HEK293 (cell line): ENCODE data around the gene MTR.
"Not testable (repeated sequence)": the region's sequence is repeated elsewhere in the genome, so short reads cannot be mapped to it uniquely, and the experiment has no call there.

ENCODE experiments used
- CTCF ChIA-PET: fragments of 350-600 bp; formaldehyde crosslinking; extraction: SDS; loops from one replicate; lab custom pipeline; 2021; ENCODE audit warnings: antibody characterized with exemption; lab: Yijun Ruan, JAX
- POLR2A ChIA-PET: fragments of 300-600 bp; formaldehyde crosslinking; extraction: SDS; loops from one replicate; lab custom pipeline; 2020; ENCODE audit warnings: antibody characterized with exemption, inconsistent platforms; lab: Yijun Ruan, JAX
- H3K27ac ChIP-seq: fragments of 200-500 bp; sonication (Bioruptor generic); 2 replicates; pipeline ENCODE4 v1.5.1; 2014; ENCODE audit warnings: low read depth, low read length, control low read depth, inconsistent platforms; ENCODE audit errors: extremely low read depth
- H3K36me3 ChIP-seq, 2 experiments: fragments of 200-500 bp in 1 of 2; sonication (Bioruptor generic) in 1 of 2; 1 replicate in 1 of 2; 2 replicates in 1 of 2; pipeline ENCODE4 v1.5.1; 2014 to 2017; ENCODE audit warnings: inconsistent platforms in 2 of 2, low read length in 2 of 2; ENCODE audit not compliant: control insufficient read depth in 2 of 2, insufficient read depth in 1 of 2
- H3K4me1 ChIP-seq: fragments of 200-500 bp; sonication (Bioruptor generic); 2 replicates; pipeline ENCODE4 v1.5.1; 2014; ENCODE audit warnings: mild to moderate bottlenecking, low read length, inconsistent platforms; ENCODE audit not compliant: control insufficient read depth, insufficient read depth
- H3K4me3 ChIP-seq: 2 replicates; pipeline ENCODE4 v1.5.1; 2011; ENCODE audit warnings: low read depth, mild to moderate bottlenecking, control low read depth, low read length, moderate library complexity
- H3K9me3 ChIP-seq: fragments of 200-500 bp; sonication (Bioruptor generic); 2 replicates; pipeline ENCODE4 v1.5.1; 2014; ENCODE audit warnings: low read depth, low read length, inconsistent platforms; ENCODE audit not compliant: control insufficient read depth, insufficient read depth
- EGR2 ChIP-seq: fragments of 450-650 bp; formaldehyde crosslinking; IDR thresholded peaks from 2 replicates; pipeline ENCODE4 v1.5.1; 2016; ENCODE audit warnings: low read depth, missing biosample characterization, missing genetic modification characterization
- HIC1 ChIP-seq: fragments of 450-650 bp; formaldehyde crosslinking; IDR thresholded peaks from 2 replicates; pipeline ENCODE4 v1.5.1; 2016; ENCODE audit warnings: missing biosample characterization, missing genetic modification characterization
- IKZF3 ChIP-seq: fragments of 450-650 bp; IDR thresholded peaks from 2 replicates; pipeline ENCODE4 v1.5.0; 2018; ENCODE audit warnings: missing biosample characterization, mild to moderate bottlenecking, missing genetic modification characterization, moderate library complexity
- OVOL3 ChIP-seq: fragments of 450-650 bp; formaldehyde crosslinking; IDR thresholded peaks from 2 replicates; pipeline ENCODE4 v1.5.1; 2016; ENCODE audit warnings: missing biosample characterization, missing genetic modification characterization
- TCF7L2 ChIP-seq: IDR thresholded peaks from 2 replicates; pipeline ENCODE4 v1.6.1; 2011; ENCODE audit warnings: low read depth, mild to moderate bottlenecking, inconsistent platforms, low read length, moderate library complexity, borderline replicate concordance
- YY1 ChIP-seq: fragments of 450-650 bp; formaldehyde crosslinking; IDR thresholded peaks from 2 replicates; pipeline ENCODE4 v1.5.1; 2018; ENCODE audit warnings: missing biosample characterization, missing genetic modification characterization
- ZBTB49 ChIP-seq: fragments of 450-650 bp; formaldehyde crosslinking; IDR thresholded peaks from 2 replicates; pipeline ENCODE4 v1.5.1; 2016; ENCODE audit warnings: missing biosample characterization, missing genetic modification characterization, low read depth
- ZFHX2 ChIP-seq: fragments of 450-650 bp; formaldehyde crosslinking; conservative IDR thresholded peaks from 2 replicates; pipeline ENCODE4 v1.5.1; 2016; ENCODE audit warnings: missing biosample characterization, missing genetic modification characterization
- ZIC2 ChIP-seq: fragments of 450-650 bp; formaldehyde crosslinking; IDR thresholded peaks from 2 replicates; pipeline ENCODE4 v1.5.1; 2016; ENCODE audit warnings: missing biosample characterization, missing genetic modification characterization
- ZNF146 ChIP-seq: fragments of 450-650 bp; formaldehyde crosslinking; IDR thresholded peaks from 2 replicates; pipeline ENCODE4 v1.5.1; 2016; ENCODE audit warnings: missing biosample characterization, missing genetic modification characterization
- ZNF362 ChIP-seq: fragments of 450-650 bp; formaldehyde crosslinking; IDR thresholded peaks from 2 replicates; pipeline ENCODE4 v1.5.1; 2016; ENCODE audit warnings: missing biosample characterization, missing genetic modification characterization
- ZNF48 ChIP-seq: fragments of 450-650 bp; formaldehyde crosslinking; IDR thresholded peaks from 2 replicates; pipeline ENCODE4 v1.5.1; 2016; ENCODE audit warnings: missing biosample characterization, missing genetic modification characterization
- TF ChIP-seq, protein P1 (sequence below): fragments of 450-650 bp; formaldehyde crosslinking; IDR thresholded peaks from 2 replicates; pipeline ENCODE4 v1.5.1; 2016; ENCODE audit warnings: missing biosample characterization, missing genetic modification characterization
- TF ChIP-seq, protein P2 (sequence below): fragments of 450-650 bp; formaldehyde crosslinking; IDR thresholded peaks from 2 replicates; pipeline ENCODE4 v1.5.1; 2017; ENCODE audit warnings: missing biosample characterization, missing genetic modification characterization
- TF ChIP-seq, protein P3 (sequence below): fragments of 450-650 bp; formaldehyde crosslinking; IDR thresholded peaks from 2 replicates; pipeline ENCODE4 v1.5.1; 2016; ENCODE audit warnings: missing biosample characterization, missing genetic modification characterization

The MTR gene

DNA sequence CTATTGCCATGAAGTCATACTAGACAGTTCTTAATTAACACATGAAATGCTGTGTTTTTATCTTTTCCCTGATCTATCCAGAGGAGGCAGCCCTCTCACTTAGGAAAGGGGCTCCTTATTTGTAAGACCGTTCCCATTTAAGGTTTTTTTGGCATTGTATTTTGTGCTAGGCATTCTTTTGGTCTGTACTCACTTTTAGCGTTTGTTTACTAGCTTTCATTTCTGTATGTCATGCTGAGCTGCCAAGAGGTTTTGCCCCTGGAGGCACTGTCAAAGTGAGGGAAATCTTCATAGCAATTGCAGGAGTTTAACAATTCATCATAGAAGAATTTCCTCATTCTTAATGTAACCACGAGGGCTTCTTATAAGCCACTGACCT, 59.5 kb downstream of the MTR start:
- POLR2A ChIA-PET, result interaction anchor here (1.8 kb wide), 1 partner anchor 60 kb away, joined by 5 read pairs; the partner anchor contains the start of gene MTR
- CTCF ChIA-PET, result interaction anchor here (0.8 kb wide), 1 partner anchor 286 kb away, joined by 3 read pairs; no protein-coding TSS in a partner anchor
- H3K9me3 ChIP-seq, result no peaks in the 10 kb centered on the region
- peaks cover 21 to 90% of the 10 kb centered on the region in 2 experiments for H3K36me3 ChIP-seq
- no peak overlapping the region for H3K27ac ChIP-seq
- no peak overlapping the region for H3K4me3 ChIP-seq
- no peaks in the 10 kb centered on the region for H3K4me1 ChIP-seq
- TF ChIP-seq ZBTB49 (tag by site-specific recombination) (no peak), ZIC2 (tag by site-specific recombination) (peak; percentile 16; the same call in 1 of the 2 replicates)

DNA sequence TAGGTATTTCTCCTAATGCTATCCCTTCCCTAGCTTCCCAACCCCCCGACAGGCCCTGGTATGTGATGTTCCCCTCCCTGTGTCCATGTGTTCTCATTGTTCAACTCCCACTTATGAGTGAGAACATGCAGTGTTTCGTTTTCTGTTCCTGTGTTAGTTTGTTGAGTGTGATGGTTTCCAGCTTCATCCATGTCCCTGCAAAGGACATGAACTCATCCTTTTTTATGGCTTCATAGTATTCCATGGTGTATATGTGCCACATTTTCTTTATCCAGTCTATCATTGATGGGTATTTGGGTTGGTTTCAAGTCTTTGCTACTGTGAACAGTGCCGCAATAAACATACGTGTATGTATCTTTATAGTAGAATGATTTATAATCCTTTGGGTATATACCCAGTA, 61.6 kb downstream of the MTR start:
- POLR2A ChIA-PET, H3K4me3 ChIP-seq, CTCF ChIA-PET, H3K4me1 ChIP-seq, H3K9me3 ChIP-seq, H3K27ac ChIP-seq: not testable (repeated sequence)
- TF ChIP-seq ZNF146, result peak; percentile 95
- H3K36me3 ChIP-seq, result peaks cover 27 to 89% of the 10 kb centered on the region in 2 experiments

DNA sequence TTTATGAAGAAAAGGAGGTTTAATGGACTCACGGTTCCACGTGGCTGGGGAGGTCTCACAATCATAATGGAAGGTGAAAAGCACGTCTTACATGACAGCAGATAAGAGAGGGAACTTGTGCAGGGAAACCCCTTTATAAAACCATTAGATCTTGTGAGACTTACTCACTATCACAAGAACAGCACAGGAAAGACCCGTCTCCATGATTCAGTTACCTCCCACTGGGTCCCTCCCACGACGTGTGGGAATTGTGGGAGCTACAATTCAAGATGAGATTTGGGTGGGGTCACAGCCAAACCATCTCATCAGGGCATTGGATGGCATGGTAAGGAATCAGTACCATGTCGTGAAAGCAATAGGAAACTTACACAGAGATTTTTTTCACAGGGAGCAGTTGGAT, 63.1 kb downstream of the MTR start:
- no peak overlapping the region for H3K27ac ChIP-seq
- peaks cover 29 to 91% of the 10 kb centered on the region in 2 experiments for H3K36me3 ChIP-seq
- no peak overlapping the region for H3K4me3 ChIP-seq
- no peaks in the 10 kb centered on the region for H3K9me3 ChIP-seq
- TF ChIP-seq EGR2 (tag by site-specific recombination) (peak; percentile 34; the same call in 1 of the 2 replicates), ZFHX2 (tag by site-specific recombination) (0 out of 2 replicates have a peak, but pooled peaks have one; percentile 20), IKZF3 (no peak)
- CTCF ChIA-PET, result interaction anchor here (0.6 kb wide), 1 partner anchor 528 kb away, joined by 3 read pairs; no protein-coding TSS in a partner anchor
- POLR2A ChIA-PET, result no interaction called here
- no peaks in the 10 kb centered on the region for H3K4me1 ChIP-seq

DNA sequence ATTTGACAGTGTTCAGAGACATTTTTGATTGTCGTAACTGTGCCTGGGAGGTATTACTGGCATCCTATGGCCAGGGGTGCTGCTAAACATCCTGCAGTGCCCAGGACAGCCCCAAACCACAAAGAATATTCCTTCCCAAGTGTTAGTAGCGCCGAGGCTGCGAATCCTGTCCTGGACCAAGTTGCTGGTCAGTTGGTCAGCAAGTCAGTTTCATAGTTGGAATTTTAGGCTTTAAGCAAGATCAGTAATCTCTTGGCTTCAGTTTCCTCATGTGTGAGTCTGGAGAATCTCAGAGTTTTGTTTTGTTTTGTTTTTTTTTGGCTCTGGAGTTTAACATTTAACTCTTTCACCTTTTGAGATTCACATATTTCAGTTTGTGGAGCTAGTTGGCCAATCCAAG, 65.0 kb downstream of the MTR start:
- POLR2A ChIA-PET, result interaction anchor here (0.6 kb wide), 1 partner anchor 182 kb away, joined by 5 read pairs; no protein-coding TSS in a partner anchor
- no peak overlapping the region for H3K4me3 ChIP-seq
- CTCF ChIA-PET, result interaction anchor here (0.7 kb wide), 1 partner anchor 105 kb away, joined by 3 read pairs; no protein-coding TSS in a partner anchor
- no peaks in the 10 kb centered on the region for H3K9me3 ChIP-seq
- TF ChIP-seq, protein P1, sequence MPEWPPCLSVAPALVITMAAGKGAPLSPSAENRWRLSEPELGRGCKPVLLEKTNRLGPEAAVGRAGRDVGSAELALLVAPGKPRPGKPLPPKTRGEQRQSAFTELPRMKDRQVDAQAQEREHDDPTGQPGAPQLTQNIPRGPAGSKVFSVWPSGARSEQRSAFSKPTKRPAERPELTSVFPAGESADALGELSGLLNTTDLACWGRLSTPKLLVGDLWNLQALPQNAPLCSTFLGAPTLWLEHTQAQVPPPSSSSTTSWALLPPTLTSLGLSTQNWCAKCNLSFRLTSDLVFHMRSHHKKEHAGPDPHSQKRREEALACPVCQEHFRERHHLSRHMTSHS (tag by site-specific recombination), result no peak
- no peak for TF ChIP-seq TCF7L2
- TF ChIP-seq, protein P2, sequence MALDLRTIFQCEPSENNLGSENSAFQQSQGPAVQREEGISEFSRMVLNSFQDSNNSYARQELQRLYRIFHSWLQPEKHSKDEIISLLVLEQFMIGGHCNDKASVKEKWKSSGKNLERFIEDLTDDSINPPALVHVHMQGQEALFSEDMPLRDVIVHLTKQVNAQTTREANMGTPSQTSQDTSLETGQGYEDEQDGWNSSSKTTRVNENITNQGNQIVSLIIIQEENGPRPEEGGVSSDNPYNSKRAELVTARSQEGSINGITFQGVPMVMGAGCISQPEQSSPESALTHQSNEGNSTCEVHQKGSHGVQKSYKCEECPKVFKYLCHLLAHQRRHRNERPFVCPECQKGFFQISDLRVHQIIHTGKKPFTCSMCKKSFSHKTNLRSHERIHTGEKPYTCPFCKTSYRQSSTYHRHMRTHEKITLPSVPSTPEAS (tag by site-specific recombination), result no peak
- TF ChIP-seq, protein P3, sequence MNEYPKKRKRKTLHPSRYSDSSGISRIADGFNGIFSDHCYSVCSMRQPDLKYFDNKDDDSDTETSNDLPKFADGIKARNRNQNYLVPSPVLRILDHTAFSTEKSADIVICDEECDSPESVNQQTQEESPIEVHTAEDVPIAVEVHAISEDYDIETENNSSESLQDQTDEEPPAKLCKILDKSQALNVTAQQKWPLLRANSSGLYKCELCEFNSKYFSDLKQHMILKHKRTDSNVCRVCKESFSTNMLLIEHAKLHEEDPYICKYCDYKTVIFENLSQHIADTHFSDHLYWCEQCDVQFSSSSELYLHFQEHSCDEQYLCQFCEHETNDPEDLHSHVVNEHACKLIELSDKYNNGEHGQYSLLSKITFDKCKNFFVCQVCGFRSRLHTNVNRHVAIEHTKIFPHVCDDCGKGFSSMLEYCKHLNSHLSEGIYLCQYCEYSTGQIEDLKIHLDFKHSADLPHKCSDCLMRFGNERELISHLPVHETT, result no peak
- no peak for TF ChIP-seq YY1 (tag by site-specific recombination)
- TF ChIP-seq OVOL3 (tag by site-specific recombination), result no peak
- no peak for TF ChIP-seq ZNF48 (tag by site-specific recombination)
- no peak for TF ChIP-seq ZNF362 (tag by site-specific recombination)
- TF ChIP-seq HIC1 (tag by site-specific recombination), result no peak
- peaks cover 31 to 92% of the 10 kb centered on the region in 2 experiments for H3K36me3 ChIP-seq
- no peak overlapping the region for H3K27ac ChIP-seq
- no peaks in the 10 kb centered on the region for H3K4me1 ChIP-seq
